Transverse colon (tissue), 4 donors: ENCODE data around the gene BPIFB2.

ENCODE experiments used
- CTCF ChIP-seq, 5 experiments: fragments of 200-600 bp in 3 of 5; fragments of 450-650 bp in 2 of 5; sonication (generic) in 3 of 5; IDR thresholded peaks; 1 replicate in 2 of 5; 2 replicates in 3 of 5; pipeline ENCODE4 v1.5.1; 2016 to 2017; ENCODE audit warnings: antibody characterized with exemption in 5 of 5, inconsistent platforms in 3 of 5, mild to moderate bottlenecking in 2 of 5, moderate library complexity in 1 of 5
- POLR2A ChIP-seq: fragments of 450-650 bp; IDR thresholded peaks from one replicate; pipeline ENCODE4 v1.6.1; 2016; ENCODE audit warnings: antibody characterized with exemption, mild to moderate bottlenecking, moderate library complexity
- POLR2AphosphoS5 ChIP-seq, 3 donors: sonication (generic); formaldehyde crosslinking; IDR thresholded peaks; one replicate each; pipeline ENCODE4 v1.6.1; 2016; ENCODE audit warnings: antibody characterized with exemption in 3 of 3

GRCh38 chr20:32962053-32962452 is 45.5 kb upstream of the BPIFB2 start:
- TF ChIP-seq CTCF (IDR thresholded peaks at IDR 0.05): no peak
- TF ChIP-seq POLR2A: no peak
- no peak for TF ChIP-seq POLR2AphosphoS5 (IDR thresholded peaks at IDR 0.05)
